HL-60/S4 (cell line): ENCODE results near the gene TAPBP.
"Not testable (repeated sequence)": the region's sequence is repeated elsewhere in the genome, so short reads cannot be mapped to it uniquely, and the experiment has no call there.

ENCODE experiments used
- in situ Hi-C: fragments of 300-500 bp; cut with MboI; formaldehyde crosslinking; loops from 2 replicates; pipeline ENCODE4 v1.14.3; 2022; ENCODE audit warnings: low sequenced_read_pairs

Gene TAPBP

GRCh38 chr6:33297956-33298772 lies 15.7 kb downstream of the TAPBP start:
- in situ Hi-C loops = no loop called here

- in situ Hi-C loops = no loop called here
These were observed 16.4 kb downstream of the TAPBP start for GRCh38 chr6:33297406-33297955.

- in situ Hi-C loops = no loop called here
These were observed 17.0 kb downstream of the TAPBP start for GRCh38 chr6:33296797-33297405.

GRCh38 chr6:33295621-33296369 lies 18.1 kb downstream of the TAPBP start:
- in situ Hi-C loops = no loop called here

GRCh38 chr6:33294086-33294823 lies 19.6 kb downstream of the TAPBP start:
- in situ Hi-C loops = no loop called here

- in situ Hi-C loops = no loop called here
These were observed 20.7 kb downstream of the TAPBP start for GRCh38 chr6:33292996-33293682.

- in situ Hi-C loops = no loop called here
These were observed 23.4 kb downstream of the TAPBP start for GRCh38 chr6:33290459-33290858.

- in situ Hi-C loops = no loop called here
These were observed 24.0 kb downstream of the TAPBP start for GRCh38 chr6:33289784-33290315.

- in situ Hi-C loops = no loop called here
These were observed 24.7 kb downstream of the TAPBP start, which contains the start of the genes PFDN6 and WDR46 for GRCh38 chr6:33288921-33289783. Gene PFDN6 (plus strand): TSS chr6:33289601. CDS start chr6:33289857, 256 bp downstream. Gene WDR46 (minus strand): TSS chr6:33289239. CDS start chr6:33289170, 69 bp downstream.

GRCh38 chr6:33288141-33288920 lies 25.5 kb downstream of the TAPBP start:
- in situ Hi-C loops = no loop called here

- in situ Hi-C loops = no loop called here
These were observed 26.6 kb downstream of the TAPBP start for GRCh38 chr6:33286946-33287914.

- in situ Hi-C loops = not testable (repeated sequence)
These were observed 28.7 kb downstream of the TAPBP start for GRCh38 chr6:33285214-33285613.

- in situ Hi-C loops = no loop called here
These were observed 33.3 kb downstream of the TAPBP start for GRCh38 chr6:33280539-33280938.

GRCh38 chr6:33279971-33280511 lies 33.8 kb downstream of the TAPBP start:
- in situ Hi-C loops = no loop called here

- in situ Hi-C loops = no loop called here
These were observed 34.6 kb downstream of the TAPBP start for GRCh38 chr6:33279257-33279695.

- in situ Hi-C loops = no loop called here
These were observed 35.1 kb downstream of the TAPBP start for GRCh38 chr6:33278810-33279209.

- in situ Hi-C loops = no loop called here
These were observed 35.5 kb downstream of the TAPBP start for GRCh38 chr6:33278392-33278741.
